Measurements from ENCODE around the gene PSKH1. TPM values are rescaled to one million over a fixed set of nuclear protein-coding genes. Genes with fewer than 3 reads are reported as not detected.

Gene PSKH1
- total and polyA plus RNA-seq, 8 donors, result 12.7 to 17.7 (median 15.5) TPM

DNA sequence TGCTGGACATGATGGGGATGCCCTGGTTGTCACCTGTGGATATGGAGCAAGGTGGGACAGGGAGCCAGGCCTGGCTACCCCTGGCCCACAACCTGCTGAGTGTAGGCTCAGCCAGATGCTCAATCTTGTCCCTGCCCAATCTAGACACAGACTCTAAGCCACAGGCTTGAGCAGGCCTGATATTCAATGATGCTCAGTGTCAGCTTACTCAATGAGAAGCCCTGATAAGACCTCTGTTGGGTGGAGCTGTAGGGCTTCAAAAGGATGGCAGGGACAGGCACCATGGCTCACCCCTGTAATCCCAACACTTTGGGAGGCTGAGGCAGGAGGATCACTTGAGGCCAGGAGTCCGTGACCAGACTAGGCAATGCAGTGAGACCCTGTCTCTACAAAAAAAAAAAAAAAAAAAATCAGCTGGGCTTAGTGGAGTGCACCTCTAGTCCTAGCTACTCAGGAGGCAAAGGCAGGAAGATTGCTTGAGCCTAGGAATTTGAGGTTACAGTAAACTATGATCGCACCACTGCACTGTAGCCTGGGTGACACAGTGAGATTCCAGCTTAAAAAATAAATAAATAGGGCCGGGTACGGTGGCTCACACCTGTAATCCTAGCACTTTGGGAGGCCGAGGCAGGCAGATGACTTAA lies 47.5 kb downstream of the PSKH1 start:
- 95 to 99% methylated on average over 5 of the region's 5 CpGs for WGBS, 2 donors
- peaks cover 0 to 7% (median 0%) of the 10 kb centered on the region in 3 donors for H3K4me1 ChIP-seq
- H3K27ac ChIP-seq, result no peak overlapping the region
- FAIRE-seq, result no peak
- peaks cover 0 to 14% (median 4%) of the 10 kb centered on the region in 3 donors for H3K36me3 ChIP-seq
- intact Hi-C loops (cut with DNase I), result no loop called here
- no peak for ATAC-seq
- H3K27me3 ChIP-seq, result no peaks in the 10 kb centered on the region
- H3K4me3 ChIP-seq, result no peak overlapping the region
- H3K9me3 ChIP-seq, result no peaks in the 10 kb centered on the region
- no peak for DNase-seq
- TF ChIP-seq, protein P1, sequence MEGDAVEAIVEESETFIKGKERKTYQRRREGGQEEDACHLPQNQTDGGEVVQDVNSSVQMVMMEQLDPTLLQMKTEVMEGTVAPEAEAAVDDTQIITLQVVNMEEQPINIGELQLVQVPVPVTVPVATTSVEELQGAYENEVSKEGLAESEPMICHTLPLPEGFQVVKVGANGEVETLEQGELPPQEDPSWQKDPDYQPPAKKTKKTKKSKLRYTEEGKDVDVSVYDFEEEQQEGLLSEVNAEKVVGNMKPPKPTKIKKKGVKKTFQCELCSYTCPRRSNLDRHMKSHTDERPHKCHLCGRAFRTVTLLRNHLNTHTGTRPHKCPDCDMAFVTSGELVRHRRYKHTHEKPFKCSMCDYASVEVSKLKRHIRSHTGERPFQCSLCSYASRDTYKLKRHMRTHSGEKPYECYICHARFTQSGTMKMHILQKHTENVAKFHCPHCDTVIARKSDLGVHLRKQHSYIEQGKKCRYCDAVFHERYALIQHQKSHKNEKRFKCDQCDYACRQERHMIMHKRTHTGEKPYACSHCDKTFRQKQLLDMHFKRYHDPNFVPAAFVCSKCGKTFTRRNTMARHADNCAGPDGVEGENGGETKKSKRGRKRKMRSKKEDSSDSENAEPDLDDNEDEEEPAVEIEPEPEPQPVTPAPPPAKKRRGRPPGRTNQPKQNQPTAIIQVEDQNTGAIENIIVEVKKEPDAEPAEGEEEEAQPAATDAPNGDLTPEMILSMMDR (IDR thresholded peaks at IDR 0.05), result no peak

DNA sequence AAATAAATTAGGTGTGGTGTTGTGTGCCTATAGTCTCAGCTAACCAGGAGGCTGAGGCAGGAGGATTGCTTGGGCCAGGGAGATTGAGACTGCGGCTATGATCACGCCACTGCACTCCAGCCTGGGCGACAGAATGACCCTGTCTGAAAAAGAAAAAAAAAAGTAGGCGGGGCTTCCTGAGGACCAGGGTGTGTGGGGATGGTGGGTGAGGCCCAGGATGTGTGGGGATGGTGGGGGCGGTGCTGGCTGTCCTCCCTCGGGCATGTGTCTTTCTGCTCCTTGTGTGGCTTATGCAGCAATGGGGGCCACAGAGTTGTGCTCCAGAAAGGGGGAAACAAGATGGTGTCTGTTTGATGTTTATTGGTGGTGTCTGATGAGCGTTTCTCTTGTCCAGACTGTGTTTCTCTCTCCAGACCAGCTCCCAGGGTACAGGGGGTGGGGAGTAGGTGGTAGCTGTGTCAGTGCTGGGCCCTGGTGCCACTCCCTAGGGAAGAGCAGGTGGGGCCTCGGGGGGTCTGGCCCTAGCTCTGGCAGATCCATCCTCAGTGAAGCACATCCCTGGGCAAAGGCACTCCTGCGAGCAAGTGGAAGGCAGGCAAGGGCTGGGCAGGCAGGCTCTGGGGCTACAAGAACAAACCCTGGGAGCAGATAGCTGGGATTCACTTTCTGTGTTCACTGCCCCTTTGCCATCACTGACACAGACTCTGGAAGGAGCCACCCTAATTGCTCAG lies 48.6 kb downstream of the PSKH1 start:
- Histone ChIP-seq H3K9me3 (no peaks in the 10 kb centered on the region), H3K4me1 (peaks cover 0 to 7% (median 0%) of the 10 kb centered on the region in 3 donors), H3K27me3 (no peaks in the 10 kb centered on the region), H3K27ac (no peak overlapping the region), H3K36me3 (peaks cover 0 to 25% (median 14%) of the 10 kb centered on the region in 3 donors), H3K4me3 (no peak overlapping the region)
- 87 to 90% methylated on average over 9 of the region's 9 CpGs for WGBS, 2 donors
- ATAC-seq (no peak), DNase-seq (peak in 1 of 6 donors; percentile 66), FAIRE-seq (no peak)
- intact Hi-C loops (cut with DNase I), result no loop called here
- TF ChIP-seq, protein P1 (IDR thresholded peaks at IDR 0.05), result no peak

DNA sequence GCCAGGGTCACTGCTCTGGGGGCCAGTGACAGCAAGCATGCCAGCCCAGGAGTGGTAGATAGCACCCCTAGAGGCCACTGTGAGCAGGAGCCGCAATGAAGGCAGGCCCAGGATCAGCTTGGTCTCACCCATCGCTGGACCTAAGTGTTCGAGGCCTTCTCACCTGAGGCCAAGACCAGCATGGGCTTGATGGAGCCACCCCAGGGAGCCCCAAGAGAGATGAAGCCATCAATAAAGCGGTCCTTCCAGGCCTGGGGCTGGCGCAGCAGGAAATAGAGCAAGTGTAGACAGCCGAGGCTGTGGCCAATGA lies 49.1 kb downstream of the PSKH1 start:
- TF ChIP-seq, protein P1 (IDR thresholded peaks at IDR 0.05), result peak; percentile 35 to 65 (median 60)
- Histone ChIP-seq H3K36me3 (peaks cover under 1 to 30% (median 16%) of the 10 kb centered on the region in 3 donors), H3K9me3 (no peaks in the 10 kb centered on the region), H3K4me1 (peaks cover 0 to 4% (median 0%) of the 10 kb centered on the region in 3 donors), H3K27ac (no peak overlapping the region), H3K27me3 (no peaks in the 10 kb centered on the region), H3K4me3 (no peak overlapping the region)
- intact Hi-C loops (cut with DNase I), result no loop called here
- WGBS, 2 donors, result 82% methylated on average over 6 of the region's 6 CpGs
- FAIRE-seq, result no peak
- peak in 1 of 6 donors; percentile 74 for DNase-seq
- peak; percentile 36 to 71 (median 58) for ATAC-seq

DNA sequence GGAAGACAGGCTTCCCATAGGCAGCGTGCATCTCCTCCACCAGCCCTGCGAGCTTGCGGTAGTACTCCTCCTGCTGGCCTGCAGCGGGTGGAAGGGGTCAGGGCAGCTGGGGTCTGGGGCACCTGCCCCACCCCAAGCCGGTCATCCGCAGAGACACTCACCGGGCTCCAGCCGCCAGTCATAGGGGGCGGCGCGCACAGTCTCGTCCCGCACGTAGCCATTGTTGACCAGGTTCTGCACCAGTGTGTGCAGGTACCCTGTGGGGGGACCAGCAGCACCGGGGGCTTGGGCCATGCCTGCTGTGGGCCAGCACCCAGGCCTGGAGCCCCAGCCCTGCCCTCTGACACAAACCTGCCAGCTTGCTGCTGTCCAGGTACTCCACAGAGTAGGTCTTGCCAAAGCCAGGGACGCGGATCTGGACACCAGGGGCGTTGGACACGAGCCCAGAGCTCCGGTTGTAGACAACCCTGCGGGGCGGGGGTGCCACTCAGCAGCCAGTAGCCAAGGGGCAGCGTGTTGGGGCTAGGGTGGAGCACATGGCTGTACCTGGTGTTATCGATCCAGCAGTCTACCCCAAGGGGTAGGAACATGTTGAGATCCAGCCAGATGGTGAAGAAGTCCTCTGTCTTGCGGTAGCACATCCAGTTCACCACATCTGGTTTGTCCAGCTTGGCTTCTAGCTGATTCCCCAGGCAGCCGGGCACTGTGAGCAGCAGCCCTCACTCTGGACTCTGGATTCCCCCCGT lies 49.6 kb downstream of the PSKH1 start:
- no peak overlapping the region for H3K4me3 ChIP-seq
- H3K27ac ChIP-seq, result no peak overlapping the region
- intact Hi-C loops (cut with DNase I), result no loop called here
- no peaks in the 10 kb centered on the region for H3K9me3 ChIP-seq
- DNase-seq, result peak in 1 of 6 donors; percentile 80
- no peaks in the 10 kb centered on the region for H3K4me1 ChIP-seq
- WGBS, 2 donors, result 78 to 80% methylated on average over 26 to 27 of the region's 27 CpGs
- peaks cover 4 to 35% (median 16%) of the 10 kb centered on the region in 3 donors for H3K36me3 ChIP-seq
- no peaks in the 10 kb centered on the region for H3K27me3 ChIP-seq
- TF ChIP-seq, protein P1 (IDR thresholded peaks at IDR 0.05), result no peak
- ATAC-seq, result peak in 1 of 4 donors; percentile 1
- no peak for FAIRE-seq

Measured in pancreas (tissue), 10 donors.